Measurements from ENCODE around the gene SYNCRIP. TPM values are rescaled to one million over a fixed set of nuclear protein-coding genes. Genes with fewer than 3 reads are reported as not detected.

The SYNCRIP gene
- total RNA-seq, 6 experiments from 2014 or later: 27.8 to 47.3 (median 39.4) TPM

- no peak for ATAC-seq
- 89% methylated on average over 2 of the region's 2 CpGs for WGBS (ENCODE audit: insufficient coverage, low coverage, low lambda C conversion rate, missing lambda C conversion rate)
- intact Hi-C loops (cut with DNase I): no loop called here
These were observed 32.3 kb downstream of the SYNCRIP start for GRCh38 chr6:85610182-85610895.

DNA sequence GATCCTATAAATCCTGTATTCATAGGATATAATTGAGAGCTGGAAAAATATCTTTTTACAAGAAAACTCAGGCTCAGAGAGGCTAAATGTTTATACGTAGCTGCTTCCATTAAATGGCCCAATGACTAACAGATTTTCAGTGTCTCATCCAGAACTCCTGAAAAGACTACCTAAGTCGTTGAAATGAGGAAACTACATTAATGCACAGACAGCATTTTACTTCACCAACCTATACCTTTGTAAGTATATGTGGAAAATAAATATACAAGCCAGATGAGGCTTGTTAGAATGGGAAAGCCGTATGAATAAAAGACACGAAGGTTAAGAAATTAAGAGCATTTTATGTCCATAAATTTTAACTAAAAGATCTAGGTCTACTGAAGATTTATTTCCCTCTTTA, 40.6 kb downstream of the SYNCRIP start:
- no peak overlapping the region for H3K4me3 ChIP-seq
- TF ChIP-seq POLR2A (IDR thresholded peaks at IDR 0.05): no peak
- TF ChIP-seq, protein P1, sequence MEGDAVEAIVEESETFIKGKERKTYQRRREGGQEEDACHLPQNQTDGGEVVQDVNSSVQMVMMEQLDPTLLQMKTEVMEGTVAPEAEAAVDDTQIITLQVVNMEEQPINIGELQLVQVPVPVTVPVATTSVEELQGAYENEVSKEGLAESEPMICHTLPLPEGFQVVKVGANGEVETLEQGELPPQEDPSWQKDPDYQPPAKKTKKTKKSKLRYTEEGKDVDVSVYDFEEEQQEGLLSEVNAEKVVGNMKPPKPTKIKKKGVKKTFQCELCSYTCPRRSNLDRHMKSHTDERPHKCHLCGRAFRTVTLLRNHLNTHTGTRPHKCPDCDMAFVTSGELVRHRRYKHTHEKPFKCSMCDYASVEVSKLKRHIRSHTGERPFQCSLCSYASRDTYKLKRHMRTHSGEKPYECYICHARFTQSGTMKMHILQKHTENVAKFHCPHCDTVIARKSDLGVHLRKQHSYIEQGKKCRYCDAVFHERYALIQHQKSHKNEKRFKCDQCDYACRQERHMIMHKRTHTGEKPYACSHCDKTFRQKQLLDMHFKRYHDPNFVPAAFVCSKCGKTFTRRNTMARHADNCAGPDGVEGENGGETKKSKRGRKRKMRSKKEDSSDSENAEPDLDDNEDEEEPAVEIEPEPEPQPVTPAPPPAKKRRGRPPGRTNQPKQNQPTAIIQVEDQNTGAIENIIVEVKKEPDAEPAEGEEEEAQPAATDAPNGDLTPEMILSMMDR (IDR thresholded peaks at IDR 0.05): no peak
- H3K36me3 ChIP-seq: no peaks in the 10 kb centered on the region
- H3K27ac ChIP-seq: no peak overlapping the region
- no peaks in the 10 kb centered on the region for H3K9me3 ChIP-seq
- H3K4me1 ChIP-seq: no peaks in the 10 kb centered on the region
- intact Hi-C loops (cut with DNase I): no loop called here
- WGBS (ENCODE audit: insufficient coverage, low coverage, low lambda C conversion rate, missing lambda C conversion rate): 94% methylated on average over 4 of the region's 4 CpGs
- no peak for DNase-seq
- no peaks in the 10 kb centered on the region for H3K27me3 ChIP-seq
- ATAC-seq: no peak

More at GRCh38 chr6:85610182-85610895, 32.3 kb downstream of the SYNCRIP start:
- H3K27ac ChIP-seq: no peak overlapping the region
- TF ChIP-seq, protein P1 (IDR thresholded peaks at IDR 0.05): no peak
- TF ChIP-seq POLR2A (IDR thresholded peaks at IDR 0.05): no peak
- H3K36me3 ChIP-seq: peaks cover 0 to 51% (median 32%) of the 10 kb centered on the region in 4 donors
- no peaks in the 10 kb centered on the region for H3K4me1 ChIP-seq
- H3K4me3 ChIP-seq: no peak overlapping the region
- H3K9me3 ChIP-seq: no peaks in the 10 kb centered on the region
- H3K27me3 ChIP-seq: no peaks in the 10 kb centered on the region
- DNase-seq: no peak

DNA sequence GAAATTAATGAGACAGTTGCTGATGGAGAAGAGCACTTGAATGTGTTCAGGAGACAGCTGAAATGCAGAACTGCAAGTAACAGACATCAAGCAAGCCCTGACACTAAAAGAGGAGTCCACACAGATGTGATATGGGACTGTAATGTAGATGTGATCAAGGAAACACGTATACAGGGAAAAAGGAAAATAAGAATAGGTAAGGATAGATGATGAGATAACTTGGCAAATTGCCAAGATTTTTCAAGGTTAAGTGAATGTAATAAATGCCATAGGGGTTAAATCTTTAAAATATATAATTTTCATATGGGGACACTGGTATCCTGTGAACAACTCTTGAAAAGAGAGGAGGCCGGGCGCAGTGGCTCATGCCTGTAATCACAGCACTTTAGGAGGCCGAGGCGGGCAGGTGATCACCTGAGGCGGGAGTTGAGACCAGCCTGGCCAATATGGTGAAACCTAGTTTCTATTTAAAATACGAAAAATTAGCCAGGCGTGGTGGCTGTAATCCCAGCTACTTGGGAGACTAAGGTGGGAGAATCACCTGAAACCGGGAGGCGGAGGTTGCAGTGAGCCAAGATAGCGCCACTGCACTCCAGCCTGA, 41.9 kb downstream of the SYNCRIP start:
- WGBS (ENCODE audit: insufficient coverage, low coverage, low lambda C conversion rate, missing lambda C conversion rate): 83% methylated on average over 9 of the region's 11 CpGs
- intact Hi-C loops (cut with DNase I): no loop called here
- ATAC-seq: no peak
- no peak overlapping the region for H3K4me3 ChIP-seq
- no peaks in the 10 kb centered on the region for H3K36me3 ChIP-seq
- TF ChIP-seq, protein P1 (IDR thresholded peaks at IDR 0.05): no peak
- no peak for TF ChIP-seq POLR2A (IDR thresholded peaks at IDR 0.05)
- H3K27ac ChIP-seq: no peak overlapping the region
- DNase-seq: no peak
- no peaks in the 10 kb centered on the region for H3K9me3 ChIP-seq
- H3K4me1 ChIP-seq: no peaks in the 10 kb centered on the region
- no peaks in the 10 kb centered on the region for H3K27me3 ChIP-seq

DNA sequence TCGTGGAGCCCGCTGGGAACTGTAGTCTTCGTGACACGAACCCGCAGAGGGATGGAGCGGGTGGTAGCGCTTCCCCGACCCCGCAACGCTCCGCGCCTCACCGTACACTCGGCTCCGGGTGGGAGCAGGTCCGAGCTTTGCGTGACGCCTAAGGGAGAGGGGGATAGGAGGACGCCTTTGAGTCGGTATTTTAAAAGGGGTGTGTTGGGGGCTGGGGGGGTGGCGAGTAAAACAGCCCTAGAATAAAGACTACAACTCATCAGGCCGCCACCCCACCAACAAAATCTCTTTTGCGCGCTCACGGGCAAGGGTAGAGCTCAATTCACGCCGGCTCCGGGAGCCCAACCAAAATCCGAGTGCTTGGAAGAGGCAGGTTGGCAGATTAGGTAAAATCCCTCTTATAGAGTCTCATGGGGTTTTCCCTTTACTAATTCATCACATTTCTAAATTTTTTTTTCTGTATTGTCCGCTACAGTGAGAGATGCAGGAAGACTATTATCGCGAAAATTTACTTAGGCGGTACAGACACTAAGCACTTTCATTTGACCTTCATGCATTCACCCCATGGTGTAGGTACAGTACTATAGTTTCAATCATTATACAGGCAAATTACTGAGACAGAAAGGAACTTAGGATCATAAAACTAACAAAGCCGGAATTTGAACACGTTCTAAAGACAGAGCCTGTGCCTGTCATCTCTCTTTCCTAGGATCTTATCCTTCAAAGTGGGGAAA, 48.3 kb downstream of the SYNCRIP start:
- TF ChIP-seq, protein P1 (IDR thresholded peaks at IDR 0.05): no peak
- TF ChIP-seq POLR2A (IDR thresholded peaks at IDR 0.05): no peak
- ATAC-seq (peak; percentile 20 to 37 (median 26)), DNase-seq (no peak)
- Histone ChIP-seq H3K9me3 (no peaks in the 10 kb centered on the region), H3K27ac (peak overlapping the region; percentile 95 to 96 (median 96)), H3K36me3 (no peaks in the 10 kb centered on the region), H3K4me1 (peaks cover 0 to 21% (median 7%) of the 10 kb centered on the region in 4 donors), H3K4me3 (peak overlapping the region; percentile 72 to 81 (median 77)), H3K27me3 (no peaks in the 10 kb centered on the region)
- WGBS (ENCODE audit: insufficient coverage, low coverage, low lambda C conversion rate, missing lambda C conversion rate): under 1% methylated on average over 27 of the region's 35 CpGs
- intact Hi-C loops (cut with DNase I): no loop called here
